NCI-H2196 treated with DMSO at 0.1 percent for 48 hours (cell line): Measurements from ENCODE around the gene STX11.
"Not testable (repeated sequence)": the region's sequence is repeated elsewhere in the genome, so short reads cannot be mapped to it uniquely, and the experiment has no call there.

Source experiments
- DNase-seq: peaks from one replicate; lab custom pipeline; 2025; ENCODE audit not compliant: unreplicated experiment; lab: John Stamatoyannopoulos, UW

The STX11 gene

DNA sequence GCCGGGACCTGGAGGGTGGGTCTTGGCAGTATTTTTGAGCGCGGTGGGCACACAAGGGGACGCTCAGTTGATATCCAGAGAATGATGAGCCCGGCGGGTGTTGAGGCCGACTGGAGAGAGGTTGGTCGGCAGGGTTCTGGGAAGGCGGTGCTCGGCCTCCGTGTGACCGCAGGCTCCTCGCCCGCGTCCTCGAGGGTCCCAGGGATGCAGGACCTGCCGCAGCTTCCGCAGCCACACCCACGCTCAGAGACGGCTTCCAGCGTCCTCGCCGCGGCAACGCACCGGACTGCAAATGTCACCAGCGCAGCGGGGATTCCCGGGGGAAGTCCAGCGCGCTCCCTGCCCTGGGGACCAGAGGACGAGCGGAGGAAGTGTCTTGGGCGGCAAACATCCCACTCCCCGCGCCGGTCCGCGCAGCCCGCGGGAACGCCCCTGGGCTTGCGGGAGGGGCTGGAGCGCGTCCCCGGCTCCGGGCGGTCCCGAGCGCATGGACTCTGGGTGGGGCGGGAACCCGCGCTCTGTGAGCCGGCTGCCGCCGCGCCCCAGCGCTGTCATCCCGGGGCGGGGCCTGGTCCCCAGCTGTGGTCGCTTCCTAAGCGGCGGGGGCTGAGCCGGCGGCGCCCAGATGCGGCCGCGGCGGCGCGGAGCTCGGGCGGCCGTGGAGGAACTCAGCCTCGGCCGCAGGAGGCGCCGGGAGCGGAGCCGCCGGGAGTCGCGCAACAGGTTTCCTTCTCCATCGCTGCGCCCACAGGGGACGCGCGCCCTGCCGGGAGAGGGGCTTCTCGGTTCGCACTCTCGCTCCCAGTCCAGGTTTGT lies at the start of gene STX11:
TSS of gene STX11 (plus strand) at position 624 of the 816 bp plus-strand sequence. CDS start 36,111 bp downstream, outside the sequence.
- no peak for DNase-seq

DNA sequence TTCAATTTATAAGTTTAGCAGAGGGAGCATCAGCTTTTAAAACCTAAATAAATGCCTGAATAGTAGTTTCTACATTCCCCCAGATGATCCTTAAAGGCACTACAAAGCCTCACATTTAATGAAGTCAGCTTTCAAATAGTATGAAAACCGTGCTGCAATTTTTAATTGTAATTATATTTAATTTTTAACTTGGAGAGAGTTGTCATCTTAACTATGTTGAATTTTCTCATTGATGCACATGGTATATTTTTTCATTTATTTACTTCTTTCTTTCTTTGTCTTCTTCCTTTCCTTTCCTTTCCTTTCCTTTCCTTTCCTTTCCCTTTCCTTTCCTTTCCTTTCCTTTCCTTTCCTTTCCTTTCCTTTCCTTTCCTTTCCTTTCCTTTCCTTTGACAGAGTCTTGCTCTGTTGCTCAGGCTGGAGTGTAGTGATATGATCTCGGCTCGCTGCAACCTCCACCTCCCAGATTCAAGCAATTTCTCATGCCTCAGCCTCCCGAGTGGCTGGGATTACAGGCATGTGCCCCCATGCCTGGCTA lies 47.2 kb upstream of the STX11 start:
- no peak for DNase-seq

DNA sequence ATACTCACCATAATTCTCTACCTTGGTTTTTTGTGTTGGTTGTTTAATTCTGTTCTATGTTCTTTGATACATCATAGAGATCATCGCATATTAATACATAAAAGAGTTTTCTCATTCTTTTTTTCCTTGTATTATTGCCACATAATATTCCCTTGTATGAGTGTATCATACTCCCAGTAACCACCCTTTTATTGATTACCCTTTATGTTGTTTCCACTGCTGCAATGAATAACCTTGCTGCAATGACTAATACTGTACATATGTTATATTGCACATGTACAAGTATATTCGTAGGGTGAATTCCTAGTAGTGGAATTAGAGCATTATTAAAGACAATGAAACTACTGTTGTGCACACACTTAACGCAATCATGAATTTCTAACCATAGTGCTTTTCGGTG lies 45.8 kb upstream of the STX11 start:
- DNase-seq: no peak

DNA sequence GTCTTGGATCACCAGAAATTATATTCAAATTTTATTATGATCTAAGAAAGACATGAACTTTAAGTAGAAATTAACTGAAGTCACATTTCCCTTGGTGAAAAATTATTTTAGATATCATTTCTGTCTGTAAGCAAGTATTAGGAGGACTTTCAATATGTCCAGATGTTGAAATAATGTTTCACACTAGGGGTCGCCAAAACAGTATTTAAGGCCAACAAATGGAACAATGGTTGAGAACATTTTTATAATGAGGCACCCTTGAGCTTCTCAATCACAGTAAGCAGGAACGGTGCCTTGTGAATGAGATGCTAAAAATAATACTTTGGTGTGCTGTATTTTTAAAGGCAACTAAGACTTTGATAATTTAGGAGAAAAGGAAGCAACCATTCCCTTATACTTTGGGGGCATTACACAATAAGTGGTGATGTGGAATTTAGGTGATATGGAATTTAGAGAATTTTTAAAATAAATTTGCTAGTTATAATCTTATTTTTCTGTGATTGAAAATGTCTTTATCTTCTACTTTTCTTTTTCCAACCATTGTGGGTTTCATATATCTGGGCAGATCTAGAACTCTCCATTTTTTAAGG lies 45.3 kb upstream of the STX11 start:
- DNase-seq: peak; percentile 11

DNA sequence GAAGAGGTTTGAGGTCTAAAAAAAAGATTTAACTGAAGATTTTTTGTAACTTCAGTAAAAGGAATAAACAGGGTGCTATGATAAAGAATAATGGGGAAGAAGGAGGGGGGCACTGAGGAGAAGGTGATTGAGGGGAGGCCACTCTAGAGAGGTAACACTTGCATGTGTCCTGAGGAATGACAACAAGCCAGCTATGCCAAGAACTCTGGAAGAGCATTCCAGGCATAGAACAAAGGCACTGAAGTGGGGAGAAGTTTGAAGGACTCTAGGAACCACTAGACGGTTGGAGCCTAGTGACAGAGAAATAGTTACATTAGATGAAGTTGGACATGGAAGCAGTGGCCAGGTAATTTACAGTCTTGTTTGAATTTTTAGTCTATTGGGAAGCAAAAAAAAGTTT lies 44.1 kb upstream of the STX11 start:
- DNase-seq: no peak

DNA sequence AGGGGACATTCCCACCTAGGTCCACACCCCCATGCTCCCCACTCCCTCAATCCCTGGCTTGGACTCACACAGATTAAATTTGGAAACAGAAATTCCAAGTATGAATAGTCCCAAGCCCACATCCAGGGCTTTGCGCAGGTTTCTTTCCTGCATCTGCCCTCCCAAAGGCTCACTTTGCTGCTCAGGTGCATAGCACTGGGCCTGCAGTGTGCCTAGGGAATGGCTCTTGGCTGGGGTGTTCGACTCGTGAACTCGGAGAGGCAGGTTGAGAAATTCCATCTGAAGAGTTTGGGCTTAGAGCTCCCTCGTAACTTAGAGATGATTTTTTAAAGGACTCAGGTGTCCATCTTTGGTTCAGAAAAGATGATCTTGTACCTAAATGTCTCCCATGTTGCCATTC lies 40.1 kb upstream of the STX11 start:
- DNase-seq: no peak

DNA sequence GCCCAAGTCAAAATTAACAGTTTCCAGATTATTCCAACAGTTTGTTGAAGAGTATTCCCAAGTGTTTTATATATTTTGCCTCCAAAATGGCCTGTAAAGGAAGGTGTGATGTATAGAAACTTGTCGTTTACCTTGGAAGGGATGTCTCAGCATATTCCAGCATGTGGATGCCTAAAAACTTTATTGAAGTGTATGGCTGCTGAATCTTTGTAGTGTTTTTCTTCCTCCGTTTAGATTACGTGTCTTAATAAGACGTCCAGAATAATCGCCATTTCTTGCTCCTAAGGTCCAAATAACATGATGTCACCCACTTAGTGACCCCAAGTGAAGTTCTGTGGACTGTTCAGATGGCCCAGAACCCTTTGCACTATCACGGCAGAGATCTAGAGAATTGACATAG lies 37.0 kb upstream of the STX11 start:
- no peak for DNase-seq

DNA sequence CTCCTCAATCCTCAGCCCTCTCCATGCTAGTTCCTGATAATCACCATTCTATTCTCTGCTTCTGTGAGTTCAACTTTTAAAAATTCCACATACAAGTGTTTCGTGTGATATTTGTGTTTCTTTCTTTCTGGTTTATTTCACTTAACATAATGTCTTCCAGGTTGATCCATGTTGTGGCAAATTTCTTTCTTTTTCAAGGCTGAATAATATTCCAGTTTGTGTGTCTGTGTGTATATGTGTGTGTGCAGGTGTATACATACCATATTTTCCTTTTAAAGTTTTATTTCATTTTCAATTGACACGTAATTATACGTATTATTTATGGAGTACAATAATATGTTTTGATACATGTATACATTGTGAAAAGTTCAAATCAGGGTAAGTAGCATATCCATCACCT lies 35.1 kb upstream of the STX11 start:
- no peak for DNase-seq

DNA sequence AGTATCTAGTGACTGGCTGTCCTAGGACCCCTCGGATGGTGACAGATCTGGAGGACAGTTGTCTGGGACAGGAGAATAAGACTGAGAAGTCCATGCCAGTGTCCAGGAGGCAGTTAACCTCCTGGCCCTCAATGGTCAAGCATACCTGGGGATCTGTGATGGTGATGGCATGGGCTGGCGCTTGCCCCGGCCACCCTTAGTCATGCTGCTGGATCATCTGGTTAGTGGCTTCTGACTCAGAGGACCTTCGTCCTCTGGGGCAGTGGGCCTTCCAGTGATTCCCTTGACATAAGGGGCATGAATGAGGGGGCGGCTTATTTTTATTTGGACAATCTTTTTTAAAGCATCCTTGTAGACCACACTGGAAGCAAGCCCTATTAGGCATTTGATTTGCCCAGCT lies 30.9 kb upstream of the STX11 start:
- DNase-seq: no peak

DNA sequence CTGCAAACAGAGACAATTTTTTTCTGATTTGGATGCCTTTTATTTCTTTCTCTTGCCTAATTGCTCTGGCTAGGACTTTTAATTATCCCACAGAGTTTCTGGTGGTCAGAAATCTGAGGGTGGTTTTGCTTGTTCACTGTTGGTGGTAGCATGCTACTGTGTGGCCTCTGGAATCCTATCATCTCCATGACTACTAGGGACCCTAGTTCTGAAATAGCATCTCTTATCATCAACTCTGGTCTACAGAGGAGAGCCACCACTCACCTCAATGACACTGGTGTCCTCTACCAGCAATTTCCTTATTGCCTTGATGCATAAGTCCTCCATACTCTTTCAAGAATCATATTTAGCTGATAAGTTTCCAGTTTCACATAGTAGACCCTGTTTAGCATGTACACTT lies 27.5 kb upstream of the STX11 start:
- DNase-seq: no peak

DNA sequence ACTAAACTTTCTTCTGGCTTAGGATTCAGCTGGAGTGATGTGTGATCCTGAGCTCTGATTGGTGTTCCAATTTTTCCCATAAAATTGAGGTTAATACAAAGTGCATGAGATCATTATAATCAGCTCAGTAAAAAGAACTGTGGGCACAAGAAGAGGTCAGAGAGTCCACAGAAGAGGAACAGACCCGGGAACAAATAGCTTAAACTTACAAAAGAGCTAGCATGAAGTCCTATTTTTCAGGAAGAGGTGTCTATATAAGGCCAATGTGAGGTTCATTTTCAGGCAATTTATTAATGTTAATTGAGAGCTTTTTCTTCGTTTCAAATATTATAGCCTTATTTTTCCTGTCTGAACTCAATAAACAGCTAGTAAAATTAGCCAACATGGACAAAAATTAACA lies 26.9 kb upstream of the STX11 start:
- DNase-seq: no peak

DNA sequence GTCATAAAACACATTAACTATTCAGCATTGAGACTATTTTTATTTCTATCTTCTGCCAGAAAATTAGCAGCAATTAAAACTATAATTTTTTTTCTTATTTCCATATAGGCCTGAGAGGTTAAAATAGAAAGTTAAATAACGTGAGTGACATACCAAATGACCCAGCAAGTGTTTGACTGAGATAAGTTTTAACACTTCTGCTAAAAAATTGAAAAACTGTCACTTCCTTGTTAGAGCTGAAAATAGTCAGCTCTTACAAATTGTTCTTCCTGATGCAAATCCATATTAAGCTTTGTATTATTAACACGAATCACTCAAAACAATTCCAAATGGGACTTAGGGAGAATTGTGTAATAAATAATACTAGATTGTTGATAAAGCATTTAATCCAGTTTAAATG lies 26.5 kb upstream of the STX11 start:
- DNase-seq: no peak

DNA sequence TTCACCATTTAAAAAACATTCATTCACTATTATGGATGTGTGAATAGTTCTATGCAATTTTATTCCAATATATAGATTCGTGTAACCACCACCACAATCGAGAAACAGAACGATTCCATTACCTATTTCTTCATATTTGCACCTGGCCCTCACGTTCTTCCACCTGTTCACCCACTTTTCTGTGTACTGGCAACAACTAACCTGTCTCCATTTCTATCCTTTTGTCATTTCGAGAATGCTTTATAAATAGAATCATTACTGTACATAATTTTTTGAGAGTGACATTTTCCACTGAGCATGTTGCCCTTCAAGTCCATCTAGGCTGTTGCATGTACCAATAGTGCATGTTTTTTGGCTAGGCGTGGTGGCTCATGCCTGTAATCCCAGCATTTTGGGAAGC lies 23.2 kb upstream of the STX11 start:
- no peak for DNase-seq

DNA sequence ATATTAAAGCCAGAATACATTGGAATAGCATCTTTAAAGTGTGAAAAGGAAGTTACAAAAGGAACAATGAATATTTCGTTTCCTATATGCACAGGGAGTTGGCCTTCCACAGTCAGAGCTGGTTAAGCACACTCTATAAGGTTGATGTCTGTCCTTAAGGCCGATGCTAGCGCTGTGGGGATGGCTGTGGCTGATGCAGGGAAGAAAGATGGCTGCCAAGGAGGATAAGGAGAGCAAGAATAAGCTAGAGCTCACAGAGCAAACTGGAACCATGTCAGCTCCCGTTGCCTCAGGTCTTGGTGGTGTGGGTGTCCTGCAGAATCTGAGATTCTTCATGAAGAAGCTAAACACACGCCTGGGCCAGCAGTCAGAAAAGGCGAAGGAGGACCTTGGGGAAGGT lies 20.8 kb upstream of the STX11 start:
- DNase-seq: no peak

DNA sequence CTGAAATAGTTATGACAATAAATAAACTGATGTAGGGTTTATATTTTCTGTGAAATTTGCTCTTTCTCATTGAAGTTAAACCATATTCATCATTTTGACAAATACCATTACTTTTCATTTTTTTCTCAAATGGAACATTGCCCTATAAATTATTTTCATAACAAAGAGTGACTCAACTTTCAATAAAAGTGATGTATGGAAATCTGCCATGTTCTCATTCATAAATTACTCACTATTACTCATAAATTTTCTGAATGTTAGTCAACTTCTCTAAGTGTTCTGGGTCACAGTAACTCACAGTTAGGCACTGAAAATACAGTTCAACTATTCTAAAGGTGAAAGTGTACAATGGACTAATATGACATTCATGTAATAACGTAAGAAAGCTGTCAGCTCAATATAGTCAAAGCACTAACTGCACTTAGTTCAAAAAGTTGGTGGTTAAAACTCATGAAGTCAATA lies 19.0 kb upstream of the STX11 start:
- DNase-seq: no peak

DNA sequence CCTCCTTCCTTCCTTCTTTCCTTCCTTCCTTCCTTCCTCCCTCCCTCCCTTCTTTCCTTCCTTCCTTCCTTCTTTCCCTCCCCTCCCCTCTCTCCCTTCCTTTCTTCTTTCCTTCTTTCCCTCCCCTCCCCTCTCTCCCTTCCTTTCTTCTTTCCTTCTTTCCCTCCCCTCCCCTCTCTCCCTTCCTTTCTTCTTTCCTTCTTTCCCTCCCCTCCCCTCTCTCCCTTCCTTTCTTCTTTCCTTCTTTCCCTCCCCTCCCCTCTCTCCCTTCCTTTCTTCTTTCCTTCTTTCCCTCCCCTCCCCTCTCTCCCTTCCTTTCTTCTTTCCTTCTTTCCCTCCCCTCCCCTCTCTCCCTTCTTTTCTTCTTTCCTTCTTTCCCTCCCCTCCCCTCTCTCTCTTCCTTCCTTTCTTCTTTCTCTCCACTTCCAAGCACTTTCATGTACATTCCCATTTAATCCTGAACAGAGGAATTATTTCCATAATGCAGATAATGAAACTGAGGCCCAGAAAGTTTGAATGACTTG lies 18.1 kb upstream of the STX11 start:
- not testable (repeated sequence) for DNase-seq

DNA sequence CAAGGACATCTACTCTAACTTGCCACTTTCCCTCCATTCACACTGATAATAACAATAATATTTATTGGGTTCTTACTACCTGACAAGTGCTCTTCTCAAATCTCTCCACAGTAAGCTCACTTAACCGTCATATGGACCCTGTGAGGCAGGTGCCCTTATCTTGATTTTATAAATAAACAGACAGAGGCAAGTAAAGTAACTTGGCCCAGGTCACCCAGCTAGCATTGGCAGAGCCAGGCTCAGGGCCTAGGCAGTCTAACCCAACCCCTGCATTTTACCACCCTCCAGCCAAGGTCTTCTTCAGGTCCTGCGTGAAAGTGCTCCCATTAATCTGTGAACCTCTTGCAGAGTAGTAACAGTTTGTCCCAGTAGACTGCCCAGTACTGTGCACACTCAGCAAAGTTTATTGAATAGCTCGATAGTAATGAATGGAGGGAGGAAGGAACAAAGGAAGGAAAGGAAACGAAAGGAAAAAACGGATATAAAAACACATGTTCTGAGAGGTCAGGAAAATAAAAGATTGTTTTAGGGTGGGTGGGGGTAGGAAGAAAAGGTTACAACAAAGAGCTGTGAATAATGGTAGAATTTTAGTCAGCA lies 17.0 kb upstream of the STX11 start:
- DNase-seq: no peak

DNA sequence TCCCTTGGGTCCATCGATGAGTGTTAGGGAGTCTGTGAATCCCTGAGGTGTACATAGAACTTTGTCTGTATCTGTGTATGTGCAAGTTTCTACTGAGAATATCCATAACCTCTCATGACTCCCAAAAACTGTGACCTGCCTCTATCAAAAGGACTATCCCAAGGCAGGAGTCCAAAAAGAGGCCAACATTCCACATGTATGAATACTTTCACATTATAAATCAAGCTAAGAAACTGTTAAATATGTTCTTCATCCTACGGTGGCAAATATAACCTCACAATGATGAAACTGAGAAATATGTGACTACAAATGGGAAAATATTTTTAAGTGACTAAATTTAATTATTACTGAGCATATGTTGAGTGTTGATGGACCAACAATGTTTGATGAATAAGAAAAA lies 16.1 kb upstream of the STX11 start:
- no peak for DNase-seq

DNA sequence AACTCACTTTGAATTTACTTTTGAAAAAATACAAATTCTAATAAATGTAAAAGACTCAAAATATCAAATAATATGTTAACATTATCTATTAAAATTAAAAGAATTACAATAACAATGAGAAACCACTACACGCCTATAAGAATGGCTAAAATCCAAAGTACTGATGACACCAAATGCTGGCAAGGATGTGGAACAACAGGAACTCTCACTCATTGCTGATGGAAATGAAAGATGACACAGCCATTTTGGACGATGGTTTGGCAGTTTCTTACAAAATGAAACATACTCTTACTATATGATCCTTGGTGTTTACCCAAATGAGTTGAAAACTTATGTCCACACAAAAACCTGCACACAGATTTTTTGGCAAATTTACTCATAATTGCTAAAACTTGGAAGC lies 15.6 kb upstream of the STX11 start:
- DNase-seq: no peak

DNA sequence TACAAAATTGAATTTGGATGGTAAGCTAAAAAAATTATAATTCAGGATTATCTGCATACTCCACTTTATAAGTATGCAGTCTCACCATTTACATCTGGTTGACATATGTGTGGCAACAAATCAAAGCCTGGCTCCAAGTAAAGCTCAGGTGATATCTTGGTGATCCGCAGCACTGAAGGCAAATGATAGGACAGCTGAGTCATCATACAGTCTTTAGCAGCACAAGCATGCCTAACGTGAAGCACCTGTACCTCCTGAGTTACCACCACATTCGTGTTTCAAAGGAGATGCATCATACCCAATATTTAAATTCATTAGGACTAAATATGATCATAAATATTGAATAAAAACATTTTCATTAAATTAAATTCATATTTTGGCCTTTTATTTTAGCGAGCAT lies 11.8 kb upstream of the STX11 start:
- DNase-seq: no peak

DNA sequence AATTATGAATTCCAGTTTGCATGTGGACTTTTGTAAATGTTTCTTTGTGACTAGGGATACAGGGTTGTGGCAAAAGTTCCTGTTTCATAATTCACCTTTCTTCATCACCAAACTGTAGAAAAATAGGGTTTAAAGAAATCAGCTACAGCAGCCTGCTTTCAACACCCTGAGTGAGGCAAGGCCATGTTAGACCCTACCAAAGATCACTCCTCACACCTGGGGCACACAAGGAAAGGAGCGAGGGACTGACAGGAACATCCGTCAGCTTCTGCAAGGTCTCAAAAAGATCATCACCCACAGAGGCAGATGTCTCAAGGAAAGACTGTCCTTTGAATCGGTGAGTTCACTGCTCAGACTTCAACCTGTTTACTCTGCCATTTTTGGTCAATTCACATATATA lies 10.5 kb upstream of the STX11 start:
- DNase-seq: no peak

DNA sequence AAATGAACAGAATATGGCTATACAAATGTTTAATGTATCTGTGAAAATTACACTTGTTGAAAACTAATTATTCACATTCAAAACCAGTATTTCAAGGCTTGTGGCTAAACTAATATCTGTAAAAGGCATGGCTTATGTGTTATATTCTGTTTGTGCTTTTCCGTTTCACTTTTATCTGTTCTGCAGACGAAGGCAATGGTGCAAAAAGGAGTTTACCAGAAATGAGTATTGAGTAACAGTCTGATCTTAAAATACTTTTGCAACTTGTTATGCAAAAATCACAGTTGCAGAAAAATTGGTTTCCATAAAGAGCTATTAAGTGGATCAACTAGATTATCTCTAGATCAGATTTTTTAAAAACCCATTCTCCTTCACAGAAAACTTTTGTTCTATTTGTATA lies 9.4 kb upstream of the STX11 start:
- DNase-seq: no peak
